ENCODE measurements around the gene RAD51D.

GRCh38 chr17:35104844-35105450 lies 14.7 kb downstream of the RAD51D start:
- TF ChIP-seq, protein P1, sequence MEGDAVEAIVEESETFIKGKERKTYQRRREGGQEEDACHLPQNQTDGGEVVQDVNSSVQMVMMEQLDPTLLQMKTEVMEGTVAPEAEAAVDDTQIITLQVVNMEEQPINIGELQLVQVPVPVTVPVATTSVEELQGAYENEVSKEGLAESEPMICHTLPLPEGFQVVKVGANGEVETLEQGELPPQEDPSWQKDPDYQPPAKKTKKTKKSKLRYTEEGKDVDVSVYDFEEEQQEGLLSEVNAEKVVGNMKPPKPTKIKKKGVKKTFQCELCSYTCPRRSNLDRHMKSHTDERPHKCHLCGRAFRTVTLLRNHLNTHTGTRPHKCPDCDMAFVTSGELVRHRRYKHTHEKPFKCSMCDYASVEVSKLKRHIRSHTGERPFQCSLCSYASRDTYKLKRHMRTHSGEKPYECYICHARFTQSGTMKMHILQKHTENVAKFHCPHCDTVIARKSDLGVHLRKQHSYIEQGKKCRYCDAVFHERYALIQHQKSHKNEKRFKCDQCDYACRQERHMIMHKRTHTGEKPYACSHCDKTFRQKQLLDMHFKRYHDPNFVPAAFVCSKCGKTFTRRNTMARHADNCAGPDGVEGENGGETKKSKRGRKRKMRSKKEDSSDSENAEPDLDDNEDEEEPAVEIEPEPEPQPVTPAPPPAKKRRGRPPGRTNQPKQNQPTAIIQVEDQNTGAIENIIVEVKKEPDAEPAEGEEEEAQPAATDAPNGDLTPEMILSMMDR (IDR thresholded peaks at IDR 0.05; ENCODE audit: low read depth, low read length, missing input control), result no peak
- TF ChIP-seq FOXA2 (IDR thresholded peaks at IDR 0.05) (no peak), TAF1 (conservative IDR thresholded peaks at IDR 0.05) (no peak), RAD21 (IDR thresholded peaks at IDR 0.05) (no peak), FOXA1 (IDR thresholded peaks at IDR 0.05) (no peak), SP1 (IDR thresholded peaks at IDR 0.05) (no peak), HNF4G (IDR thresholded peaks at IDR 0.05) (no peak), GABPA (IDR thresholded peaks at IDR 0.05 in 1 of 2, conservative IDR thresholded peaks at IDR 0.05 in 1 of 2) (no peak), MAX (IDR thresholded peaks at IDR 0.05) (no peak), YY1 (IDR thresholded peaks at IDR 0.05) (no peak), REST (IDR thresholded peaks at IDR 0.05) (no peak), RXRA (IDR thresholded peaks at IDR 0.05) (no peak)
- TF ChIP-seq, protein P2, sequence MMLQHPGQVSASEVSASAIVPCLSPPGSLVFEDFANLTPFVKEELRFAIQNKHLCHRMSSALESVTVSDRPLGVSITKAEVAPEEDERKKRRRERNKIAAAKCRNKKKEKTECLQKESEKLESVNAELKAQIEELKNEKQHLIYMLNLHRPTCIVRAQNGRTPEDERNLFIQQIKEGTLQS (IDR thresholded peaks at IDR 0.05), result no peak

Measured in liver (tissue), 3 donors.